Measurements from ENCODE around the gene CACNG4.

Gene CACNG4

GRCh38 chr17:67054011-67054591, 89.6 kb downstream of the CACNG4 start:
- no peak for TF ChIP-seq CTCF (conservative IDR thresholded peaks at IDR 0.05)
- no peak overlapping the region for H3K27ac ChIP-seq

GRCh38 chr17:67054608-67055007, 90.1 kb downstream of the CACNG4 start:
- H3K27ac ChIP-seq, result no peak overlapping the region
- TF ChIP-seq CTCF (conservative IDR thresholded peaks at IDR 0.05), result no peak

- no peak overlapping the region for H3K27ac ChIP-seq
- TF ChIP-seq CTCF (conservative IDR thresholded peaks at IDR 0.05), result no peak
Measured at GRCh38 chr17:67055041-67055443, 90.5 kb downstream of the CACNG4 start.

- peak overlapping the region; percentile 64 for H3K27ac ChIP-seq
- TF ChIP-seq CTCF (conservative IDR thresholded peaks at IDR 0.05), result no peak; the same call in 1 of the 2 replicates
Measured at GRCh38 chr17:67055811-67056745, 91.6 kb downstream of the CACNG4 start.

- no peak for TF ChIP-seq CTCF (conservative IDR thresholded peaks at IDR 0.05)
- H3K27ac ChIP-seq, result peak overlapping the region; percentile 64
Measured at GRCh38 chr17:67056746-67057490, 92.4 kb downstream of the CACNG4 start.

DNA sequence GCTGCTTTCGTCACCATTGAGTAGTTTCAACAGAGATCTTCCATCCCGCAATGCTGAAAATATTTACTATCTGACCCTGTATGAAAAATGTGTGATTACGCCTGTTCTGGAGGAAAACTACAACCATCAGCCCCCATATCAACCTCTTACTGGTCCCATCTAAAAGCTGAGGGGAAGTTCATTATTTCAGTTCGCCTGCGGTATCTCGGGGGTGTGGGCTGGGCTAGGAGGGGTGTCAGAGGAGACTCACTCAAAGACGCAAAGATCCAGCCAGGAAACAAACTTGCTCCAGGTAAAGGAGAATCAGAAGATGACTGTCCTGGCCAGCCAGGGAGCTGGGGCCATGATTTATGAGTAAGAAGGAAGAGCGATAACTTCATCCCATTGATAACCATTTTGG, 93.5 kb downstream of the CACNG4 start:
- no peak for TF ChIP-seq CTCF (conservative IDR thresholded peaks at IDR 0.05)
- no peak overlapping the region for H3K27ac ChIP-seq

DNA sequence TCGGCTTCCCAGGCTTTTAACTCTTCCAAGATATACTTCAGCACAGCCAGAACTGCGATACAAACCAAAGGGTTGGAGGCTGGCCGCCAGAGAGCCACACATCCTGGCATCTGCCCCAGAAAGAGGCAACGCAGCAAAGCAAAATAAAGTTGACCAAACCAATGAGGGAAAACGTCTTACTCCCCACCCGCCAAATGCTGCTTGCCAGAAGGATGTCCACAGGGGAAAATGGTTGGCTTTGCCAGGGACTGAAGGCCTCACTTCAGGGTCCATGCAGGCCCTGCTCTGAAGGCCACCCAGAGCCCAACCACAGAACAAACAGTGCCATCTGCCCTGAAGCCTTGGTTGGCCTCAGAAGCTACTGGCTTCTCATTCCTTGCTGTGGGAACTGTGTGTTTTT, 94.9 kb downstream of the CACNG4 start:
- no peak for TF ChIP-seq CTCF (conservative IDR thresholded peaks at IDR 0.05)
- H3K27ac ChIP-seq, result no peak overlapping the region
